SK-N-SH (cell line): ENCODE results near the gene MYRF. TPM values are rescaled to one million over a fixed set of nuclear protein-coding genes. Genes with fewer than 3 reads are reported as not detected.

Experiments used
- CTCF ChIA-PET: fragments of 300-600, 350-600 bp; formaldehyde crosslinking; extraction: SDS; loops from one replicate; lab custom pipeline; 2021; lab: Yijun Ruan, JAX
- POLR2A ChIA-PET: fragments of 350-600 bp; sonication (Branson Sonifier 250); formaldehyde crosslinking; extraction: SDS; loops from one replicate; lab custom pipeline; 2020; ENCODE audit warnings: antibody characterized with exemption, inconsistent platforms; lab: Yijun Ruan, JAX
- DNase-seq: peaks from one replicate; pipeline ENCODE4 v3.0.0; 2012
- H2AFZ ChIP-seq: fragments of 200-600 bp; sonication (generic); 2 replicates; pipeline ENCODE4 v1.8.1; 2016; ENCODE audit warnings: antibody characterized with exemption, mild to moderate bottlenecking, low read depth
- H3F3A ChIP-seq: fragments of 200-600 bp; sonication (generic); replicated peaks from 2 replicates; pipeline ENCODE3; 2016; ENCODE audit warnings: antibody characterized with exemption, mild to moderate bottlenecking; ENCODE audit not compliant: insufficient read depth
- H3K27ac ChIP-seq, 2 experiments: fragments of 200-500 bp in 1 of 2; fragments of 200-600 bp in 1 of 2; sonication (Bioruptor generic) in 1 of 2; sonication (generic), shearing (Covaris generic) in 1 of 2; 2 replicates each; pipeline versions ENCODE4 v1.5.1 to v1.6.1; 2014 to 2016; ENCODE audit warnings: low read depth in 2 of 2, inconsistent platforms in 1 of 2, low read length in 1 of 2, mild to moderate bottlenecking in 1 of 2, mixed read lengths in 1 of 2
- H3K27me3 ChIP-seq: fragments of 200-600 bp; sonication (generic), shearing (Covaris generic); 2 replicates; pipeline ENCODE4 v1.6.1; 2016; ENCODE audit warnings: mixed run types; ENCODE audit not compliant: insufficient read depth
- H3K36me3 ChIP-seq, 2 experiments: fragments of 200-500 bp in 1 of 2; fragments of 200-600 bp in 1 of 2; sonication (Bioruptor generic) in 1 of 2; sonication (generic) in 1 of 2; replicated peaks in 1 of 2; 2 replicates each; pipeline versions ENCODE3 to v1.5.1; 2014 to 2016; ENCODE audit warnings: low read length in 1 of 2, mild to moderate bottlenecking in 1 of 2; ENCODE audit not compliant: insufficient read depth in 2 of 2, control insufficient read depth in 1 of 2
- H3K4me1 ChIP-seq, 2 experiments: fragments of 200-500 bp in 1 of 2; fragments of 200-600 bp in 1 of 2; sonication (Bioruptor generic) in 1 of 2; sonication (generic), shearing (Covaris generic) in 1 of 2; 2 replicates each; pipeline versions ENCODE4 v1.5.1 to v1.6.1; 2014 to 2016; ENCODE audit warnings: low read depth in 1 of 2, low read length in 1 of 2, mixed run types in 1 of 2; ENCODE audit not compliant: insufficient read depth in 2 of 2, control insufficient read depth in 1 of 2
- H3K4me2 ChIP-seq: fragments of 200-600 bp; sonication (generic), shearing (Covaris generic); 2 replicates; pipeline ENCODE4 v1.6.1; 2017; ENCODE audit warnings: mixed run types
- H3K4me3 ChIP-seq, 2 experiments: fragments of 200-500 bp in 1 of 2; fragments of 200-600 bp in 1 of 2; sonication (Bioruptor generic) in 1 of 2; sonication (generic), shearing (Covaris generic) in 1 of 2; 2 replicates each; pipeline versions ENCODE4 v1.5.1 to v1.8.1; 2014 to 2016; ENCODE audit warnings: low read depth in 2 of 2, inconsistent platforms in 1 of 2, low read length in 1 of 2, mild to moderate bottlenecking in 1 of 2, mixed read lengths in 1 of 2, moderate library complexity in 1 of 2
- H3K79me2 ChIP-seq: fragments of 200-600 bp; sonication (generic); 2 replicates; pipeline ENCODE4 v1.8.1; 2017; ENCODE audit warnings: mild to moderate bottlenecking; ENCODE audit not compliant: insufficient read depth
- H3K9ac ChIP-seq: fragments of 200-600 bp; sonication (generic); 2 replicates; pipeline ENCODE4 v1.6.1; 2017; ENCODE audit warnings: mixed run types
- H3K9me2 ChIP-seq: fragments of 200-600 bp; sonication (generic); 2 replicates; pipeline ENCODE4 v1.6.1; 2017; ENCODE audit warnings: mixed run types
- H3K9me3 ChIP-seq: fragments of 200-600 bp; sonication (generic); 2 replicates; pipeline ENCODE4 v1.6.1; 2017; ENCODE audit warnings: mixed run types, mild to moderate bottlenecking, moderate library complexity
- H4K20me1 ChIP-seq: fragments of 200-600 bp; sonication (generic); 2 replicates; pipeline ENCODE4 v1.6.1; 2017; ENCODE audit warnings: mild to moderate bottlenecking, mixed run types; ENCODE audit not compliant: insufficient read depth
- ELF1 ChIP-seq: IDR thresholded peaks from 2 replicates; pipeline ENCODE4 v1.4.0; 2012
- EP300 ChIP-seq, 2 experiments: IDR thresholded peaks; 2 replicates each; pipeline versions ENCODE4 v1.4.0 to v1.6.1; 2012; ENCODE audit warnings: borderline replicate concordance in 1 of 2, low read depth in 1 of 2, low read length in 1 of 2
- EZH2phosphoT487 ChIP-seq: fragments of 200-600 bp; sonication (generic); IDR thresholded peaks from 2 replicates; pipeline ENCODE4 v1.6.1; 2017; ENCODE audit warnings: low read depth, mixed run types, mild to moderate bottlenecking, antibody characterized with exemption, moderate library complexity, borderline replicate concordance
- FOXJ3 ChIP-seq: sonication (generic); formaldehyde crosslinking; IDR thresholded peaks from 2 replicates; pipeline ENCODE4 v1.5.1; 2020; ENCODE audit warnings: mild to moderate bottlenecking, missing genetic modification reagents
- IRF3 ChIP-seq: fragments of 150-350 bp; IDR thresholded peaks from 2 replicates; pipeline ENCODE4 v1.6.1; 2016; ENCODE audit warnings: mild to moderate bottlenecking, low read depth, low read length
- JUND ChIP-seq: IDR thresholded peaks from 2 replicates; pipeline ENCODE4 v1.4.0; 2012
- MEF2A ChIP-seq: IDR thresholded peaks from 2 replicates; pipeline ENCODE4 v1.4.0; 2012; ENCODE audit warnings: low read depth, borderline replicate concordance
- NRF1 ChIP-seq: IDR thresholded peaks from 2 replicates; pipeline ENCODE4 v1.6.1; 2012; ENCODE audit warnings: low read depth, mild to moderate bottlenecking, low read length
- POLR2AphosphoS5 ChIP-seq: IDR thresholded peaks from 2 replicates; pipeline ENCODE4 v1.6.1; 2012; ENCODE audit warnings: low read depth, low read length
- RXRA ChIP-seq: IDR thresholded peaks from 2 replicates; pipeline ENCODE4 v1.4.0; 2012; ENCODE audit warnings: low read depth, mild to moderate bottlenecking, borderline replicate concordance
- SIN3A ChIP-seq: IDR thresholded peaks from 2 replicates; pipeline ENCODE4 v1.6.1; 2012; ENCODE audit warnings: low read depth, mild to moderate bottlenecking, low read length, moderate library complexity, borderline replicate concordance
- SMC3 ChIP-seq: IDR thresholded peaks from 2 replicates; pipeline ENCODE4 v1.6.1; 2012; ENCODE audit warnings: low read depth, low read length, improper control_type of control experiment
- TEAD4 ChIP-seq: IDR thresholded peaks from 2 replicates; pipeline ENCODE4 v1.4.0; 2012; ENCODE audit warnings: mild to moderate bottlenecking, borderline replicate concordance; ENCODE audit not compliant: insufficient read depth
- USF1 ChIP-seq: IDR thresholded peaks from 2 replicates; pipeline ENCODE4 v1.4.0; 2012; ENCODE audit warnings: low read depth, borderline replicate concordance
- YY1 ChIP-seq: IDR thresholded peaks from 2 replicates; pipeline ENCODE4 v1.4.0; 2012; ENCODE audit warnings: low read depth, mild to moderate bottlenecking
- WGBS: methylation state at CpG from one replicate; pipeline ENCODE4 v1.1.6; 2017; ENCODE audit warnings: low lambda C conversion rate; 5-methylcytosine and 5-hydroxymethylcytosine counted together
- polyA plus RNA-seq, 3 experiments: library from polyadenylated mRNA; depleted of rRNA; stranded (reverse); fragments of >200 nt; gene quantifications; 2 replicates each; pipeline ENCODE4 v1.2.3, GENCODE V29; 2012
- TF ChIP-seq, protein P1 (sequence below): fragments of 150-350 bp; IDR thresholded peaks from 2 replicates; pipeline ENCODE4 v1.6.1; 2017; ENCODE audit warnings: antibody characterized with exemption, low read length, low read depth, borderline replicate concordance

The MYRF gene
- polyA plus RNA-seq, 1 of the 3 experiments (the other 2 are of a cell fraction) = 2.8 TPM

DNA sequence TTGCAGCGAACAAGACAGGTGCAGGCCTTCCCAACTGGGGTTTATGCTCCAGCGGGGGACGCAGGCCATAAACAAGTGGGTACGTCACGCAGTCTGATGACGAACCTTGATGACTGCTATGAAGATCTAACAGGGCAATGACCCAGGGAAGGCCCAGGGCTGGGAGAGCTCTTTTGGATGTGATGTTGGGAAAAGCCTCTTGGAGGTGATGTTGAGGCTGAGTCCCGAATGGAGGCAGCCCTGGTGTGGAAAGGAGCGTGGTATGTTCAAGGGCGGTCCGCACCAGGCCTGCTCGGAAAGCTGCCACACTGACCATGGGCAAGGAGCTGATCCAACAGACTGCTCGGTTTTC, 81.5 kb downstream of the MYRF start:
- peaks cover 34 to 56% of the 10 kb centered on the region in 2 experiments; a peak in 3 of 4 replicates for H3K4me1 ChIP-seq
- DNase-seq = no peak
- whole genome bisulfite sequencing = 96% methylated on average over 12 of the region's 12 CpGs
- H3K9me3 ChIP-seq = no peaks in the 10 kb centered on the region
- ChIA-PET POLR2A (interaction anchor here (1.0 kb wide), 1 partner anchor 18 kb away, joined by 3 read pairs; the partner anchor contains the start of gene FADS1), CTCF (interaction anchor here (1.5 to 2.3 kb wide), 3 partner anchors 63 to 274 kb away, joined by 4 to 7 read pairs (median 7); no protein-coding TSS in a partner anchor)
- H4K20me1 ChIP-seq = no peaks in the 10 kb centered on the region; the same call in 1 of the 2 replicates
- no peaks in the 10 kb centered on the region for H3K27me3 ChIP-seq
- H3K36me3 ChIP-seq = peaks cover 0 to 17% of the 10 kb centered on the region in 2 experiments
- no peak for TF ChIP-seq USF1
- no peak for TF ChIP-seq RXRA
- TF ChIP-seq YY1 = no peak
- TF ChIP-seq POLR2AphosphoS5 = no peak
- no peak for TF ChIP-seq ELF1
- TF ChIP-seq SIN3A = no peak
- no peak for TF ChIP-seq MEF2A
- no peak for TF ChIP-seq IRF3
- no peak for TF ChIP-seq TEAD4
- no peak for TF ChIP-seq JUND
- no peak for TF ChIP-seq SMC3
- no peak for TF ChIP-seq EZH2phosphoT487
- TF ChIP-seq NRF1 = no peak
- TF ChIP-seq, protein P1, sequence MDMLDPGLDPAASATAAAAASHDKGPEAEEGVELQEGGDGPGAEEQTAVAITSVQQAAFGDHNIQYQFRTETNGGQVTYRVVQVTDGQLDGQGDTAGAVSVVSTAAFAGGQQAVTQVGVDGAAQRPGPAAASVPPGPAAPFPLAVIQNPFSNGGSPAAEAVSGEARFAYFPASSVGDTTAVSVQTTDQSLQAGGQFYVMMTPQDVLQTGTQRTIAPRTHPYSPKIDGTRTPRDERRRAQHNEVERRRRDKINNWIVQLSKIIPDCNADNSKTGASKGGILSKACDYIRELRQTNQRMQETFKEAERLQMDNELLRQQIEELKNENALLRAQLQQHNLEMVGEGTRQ = no peak
- no peak for TF ChIP-seq EP300 (IDR thresholded peaks at IDR 0.05; ENCODE audit: borderline replicate concordance in 1 of 2, low read depth in 1 of 2, low read length in 1 of 2)
- TF ChIP-seq FOXJ3 (CRISPR knock-in tag) = no peak
- peak overlapping the region in 1 of 2 experiments; percentile 47; a peak in 1 of 4 replicates for H3K27ac ChIP-seq
- H3K79me2 ChIP-seq = peaks cover 45% of the 10 kb centered on the region
- no peak overlapping the region for H2AFZ ChIP-seq
- H3K4me2 ChIP-seq = no peak overlapping the region
- H3K9me2 ChIP-seq = no peaks in the 10 kb centered on the region
- H3K4me3 ChIP-seq = no peak overlapping the region
- no peak overlapping the region for H3K9ac ChIP-seq
- no peaks in the 10 kb centered on the region for H3F3A ChIP-seq
